Stimulated activated naive CD8-positive, alpha-beta T cell treated with anti-CD3 and anti-CD28 coated beads, Interleukin-15, Interleukin-2, amounts not matched to agents 100 ng/mL and 50 ng/mL, for 24 hours (primary cell): Measurements from ENCODE around the gene IGFBP3.

ENCODE experiments used
- H3K27ac Mint-ChIP-seq: one replicate; pipeline ENCODE4 v1.8.0; 2021; ENCODE audit warnings: mild to moderate bottlenecking, mixed read lengths
- H3K27me3 Mint-ChIP-seq: one replicate; pipeline ENCODE4 v1.8.0; 2021; ENCODE audit warnings: mixed read lengths
- H3K36me3 Mint-ChIP-seq: one replicate; pipeline ENCODE4 v1.8.0; 2021; ENCODE audit warnings: low read depth, mixed read lengths
- H3K4me1 Mint-ChIP-seq: one replicate; pipeline ENCODE4 v1.8.0; 2021; ENCODE audit warnings: low read depth, mixed read lengths
- H3K4me3 Mint-ChIP-seq: one replicate; pipeline ENCODE4 v1.8.0; 2021; ENCODE audit warnings: mild to moderate bottlenecking, mixed read lengths
- H3K9me3 Mint-ChIP-seq: one replicate; pipeline ENCODE4 v1.8.0; 2021; ENCODE audit warnings: mixed read lengths

Gene IGFBP3

GRCh38 chr7:45878457-45879144 lies 42.5 kb downstream of the IGFBP3 start:
- Mint-ChIP-seq H3K4me3 (no peak overlapping the region), H3K27ac (no peak overlapping the region)

GRCh38 chr7:45876519-45876918 lies 44.6 kb downstream of the IGFBP3 start:
- no peaks in the 10 kb centered on the region for H3K27me3 Mint-ChIP-seq
- peaks cover 9% of the 10 kb centered on the region for H3K9me3 Mint-ChIP-seq
- H3K4me3 Mint-ChIP-seq: no peak overlapping the region
- no peak overlapping the region for H3K27ac Mint-ChIP-seq
- H3K4me1 Mint-ChIP-seq: no peaks in the 10 kb centered on the region
- H3K36me3 Mint-ChIP-seq: no peaks in the 10 kb centered on the region

More at GRCh38 chr7:45878457-45879144, 42.5 kb downstream of the IGFBP3 start:
- no peaks in the 10 kb centered on the region for H3K4me1 Mint-ChIP-seq
- H3K27me3 Mint-ChIP-seq: no peaks in the 10 kb centered on the region
- no peaks in the 10 kb centered on the region for H3K36me3 Mint-ChIP-seq
- peaks cover 9% of the 10 kb centered on the region for H3K9me3 Mint-ChIP-seq

- no peaks in the 10 kb centered on the region for H3K4me1 Mint-ChIP-seq
- no peak overlapping the region for H3K27ac Mint-ChIP-seq
- no peaks in the 10 kb centered on the region for H3K27me3 Mint-ChIP-seq
- peaks cover 9% of the 10 kb centered on the region for H3K9me3 Mint-ChIP-seq
- no peak overlapping the region for H3K4me3 Mint-ChIP-seq
- H3K36me3 Mint-ChIP-seq: no peaks in the 10 kb centered on the region
These were observed 46.5 kb downstream of the IGFBP3 start for GRCh38 chr7:45874408-45875131.

- H3K27ac Mint-ChIP-seq: no peak overlapping the region
- H3K9me3 Mint-ChIP-seq: peaks cover 9% of the 10 kb centered on the region
- H3K4me3 Mint-ChIP-seq: no peak overlapping the region
- peaks cover 6% of the 10 kb centered on the region for H3K27me3 Mint-ChIP-seq
- H3K36me3 Mint-ChIP-seq: no peaks in the 10 kb centered on the region
- no peaks in the 10 kb centered on the region for H3K4me1 Mint-ChIP-seq
These were observed 47.7 kb downstream of the IGFBP3 start for GRCh38 chr7:45873355-45873754.

- no peaks in the 10 kb centered on the region for H3K36me3 Mint-ChIP-seq
These were observed 48.1 kb downstream of the IGFBP3 start, which contains the start of gene CCDC201 for GRCh38 chr7:45873035-45873354. CCDC201 (minus strand) TSS chr7:45873082; CDS start chr7:45873007, 75 bp downstream.

GRCh38 chr7:45872116-45873034 lies 48.7 kb downstream of the IGFBP3 start:
- no peaks in the 10 kb centered on the region for H3K36me3 Mint-ChIP-seq
- no peak overlapping the region for H3K27ac Mint-ChIP-seq
- H3K9me3 Mint-ChIP-seq: no peaks in the 10 kb centered on the region
- no peak overlapping the region for H3K4me3 Mint-ChIP-seq
- peaks cover 6% of the 10 kb centered on the region for H3K27me3 Mint-ChIP-seq
- H3K4me1 Mint-ChIP-seq: no peaks in the 10 kb centered on the region

More at GRCh38 chr7:45873035-45873354, 48.1 kb downstream of the IGFBP3 start, which contains the start of gene CCDC201:
- no peak within 1 kb of the TSS for H3K27ac Mint-ChIP-seq
- no peaks in the 10 kb centered on the region for H3K4me1 Mint-ChIP-seq
- H3K27me3 Mint-ChIP-seq: peaks cover 6% of the 10 kb centered on the region
- H3K4me3 Mint-ChIP-seq: no peak within 1 kb of the TSS
- H3K9me3 Mint-ChIP-seq: peaks cover 5% of the 10 kb centered on the region

- Mint-ChIP-seq H3K9me3 (no peaks in the 10 kb centered on the region), H3K27me3 (peaks cover 9% of the 10 kb centered on the region), H3K27ac (no peak overlapping the region), H3K4me1 (no peaks in the 10 kb centered on the region), H3K36me3 (no peaks in the 10 kb centered on the region), H3K4me3 (no peak overlapping the region)
These were observed 51.6 kb downstream of the IGFBP3 start for GRCh38 chr7:45869426-45869825.

GRCh38 chr7:45867471-45867870 lies 53.6 kb downstream of the IGFBP3 start:
- peaks cover 11% of the 10 kb centered on the region for H3K27me3 Mint-ChIP-seq
- no peaks in the 10 kb centered on the region for H3K9me3 Mint-ChIP-seq

GRCh38 chr7:45865594-45866410 lies 55.3 kb downstream of the IGFBP3 start:
- H3K4me1 Mint-ChIP-seq: no peaks in the 10 kb centered on the region
- H3K27me3 Mint-ChIP-seq: peaks cover 13% of the 10 kb centered on the region
- no peak overlapping the region for H3K27ac Mint-ChIP-seq
- no peaks in the 10 kb centered on the region for H3K36me3 Mint-ChIP-seq
- no peak overlapping the region for H3K4me3 Mint-ChIP-seq
- no peaks in the 10 kb centered on the region for H3K9me3 Mint-ChIP-seq

More at GRCh38 chr7:45867471-45867870, 53.6 kb downstream of the IGFBP3 start:
- Mint-ChIP-seq H3K27ac (no peak overlapping the region), H3K4me1 (no peaks in the 10 kb centered on the region), H3K36me3 (no peaks in the 10 kb centered on the region), H3K4me3 (no peak overlapping the region)

- no peak overlapping the region for H3K27ac Mint-ChIP-seq
- peaks cover 9% of the 10 kb centered on the region for H3K27me3 Mint-ChIP-seq
- H3K4me1 Mint-ChIP-seq: no peaks in the 10 kb centered on the region
- H3K4me3 Mint-ChIP-seq: no peak overlapping the region
- H3K36me3 Mint-ChIP-seq: no peaks in the 10 kb centered on the region
- no peaks in the 10 kb centered on the region for H3K9me3 Mint-ChIP-seq
These were observed 57.4 kb downstream of the IGFBP3 start for GRCh38 chr7:45863715-45864114.
